Stimulated activated CD4-positive, alpha-beta T cell treated with anti-CD3 and anti-CD28 coated beads, Interleukin-4, amount 100 ng/mL, for 24 hours (primary cell): ENCODE results near the gene ABCA7.

Experiments
- DNase-seq: peaks from one replicate; pipeline ENCODE4 v3.0.0-alpha.2; 2020

The ABCA7 gene

DNA sequence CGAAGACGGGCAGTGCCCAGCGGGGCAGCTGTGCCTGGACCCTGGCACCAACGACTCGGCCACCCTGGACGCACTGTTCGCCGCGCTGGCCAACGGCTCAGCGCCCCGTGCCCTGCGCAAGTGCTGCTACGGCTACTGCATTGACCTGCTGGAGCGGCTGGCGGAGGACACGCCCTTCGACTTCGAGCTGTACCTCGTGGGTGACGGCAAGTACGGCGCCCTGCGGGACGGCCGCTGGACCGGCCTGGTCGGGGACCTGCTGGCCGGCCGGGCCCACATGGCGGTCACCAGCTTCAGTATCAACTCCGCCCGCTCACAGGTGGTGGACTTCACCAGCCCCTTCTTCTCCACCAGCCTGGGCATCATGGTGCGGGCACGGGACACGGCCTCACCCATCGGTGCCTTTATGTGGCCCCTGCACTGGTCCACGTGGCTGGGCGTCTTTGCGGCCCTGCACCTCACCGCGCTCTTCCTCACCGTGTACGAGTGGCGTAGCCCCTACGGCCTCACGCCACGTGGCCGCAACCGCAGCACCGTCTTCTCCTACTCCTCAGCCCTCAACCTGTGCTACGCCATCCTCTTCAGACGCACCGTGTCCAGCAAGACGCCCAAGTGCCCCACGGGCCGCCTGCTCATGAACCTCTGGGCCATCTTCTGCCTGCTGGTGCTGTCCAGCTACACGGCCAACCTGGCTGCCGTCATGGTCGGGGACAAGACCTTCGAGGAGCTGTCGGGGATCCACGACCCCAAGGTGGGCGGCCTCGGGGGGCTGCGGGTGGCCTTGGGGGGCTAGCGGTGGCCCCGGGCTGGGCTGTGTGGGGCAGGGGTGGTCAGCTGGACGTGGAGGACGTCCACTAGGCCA is 34.9 kb upstream of the ABCA7 start:
- no peak for DNase-seq

DNA sequence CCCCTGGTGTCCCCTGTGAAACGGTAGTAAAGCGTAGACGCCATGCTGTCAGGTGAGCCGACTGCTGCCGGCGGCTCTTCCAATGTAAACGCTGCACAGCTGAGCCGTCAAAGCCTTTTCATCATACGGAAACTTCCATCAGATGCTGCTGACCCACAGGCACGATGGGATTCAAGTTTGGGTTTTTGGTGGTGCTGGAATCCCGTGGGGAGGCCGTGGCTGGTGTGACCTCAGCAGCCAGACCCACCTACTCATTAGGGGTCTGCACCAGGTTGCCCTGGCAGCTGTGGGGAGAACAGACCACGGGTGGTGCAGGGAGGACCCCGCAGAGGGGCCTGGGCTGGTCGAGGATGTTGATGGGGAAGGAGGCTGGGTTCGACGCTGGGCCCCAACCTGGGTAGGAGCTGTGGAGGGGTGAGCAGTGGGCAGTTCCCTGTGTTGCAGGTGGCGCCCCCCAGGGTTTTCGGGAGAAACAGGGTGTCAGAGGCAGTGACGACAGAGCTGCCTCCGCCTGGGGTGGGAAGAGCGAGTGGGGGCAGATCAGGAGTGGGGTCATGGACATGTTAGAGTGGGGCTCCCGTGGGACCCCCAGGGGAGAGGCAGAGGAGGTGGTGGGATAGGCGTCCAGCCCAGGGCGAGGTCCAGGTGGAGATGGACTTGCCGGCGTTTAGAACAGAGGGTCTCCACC is 33.1 kb upstream of the ABCA7 start:
- DNase-seq, result no peak

DNA sequence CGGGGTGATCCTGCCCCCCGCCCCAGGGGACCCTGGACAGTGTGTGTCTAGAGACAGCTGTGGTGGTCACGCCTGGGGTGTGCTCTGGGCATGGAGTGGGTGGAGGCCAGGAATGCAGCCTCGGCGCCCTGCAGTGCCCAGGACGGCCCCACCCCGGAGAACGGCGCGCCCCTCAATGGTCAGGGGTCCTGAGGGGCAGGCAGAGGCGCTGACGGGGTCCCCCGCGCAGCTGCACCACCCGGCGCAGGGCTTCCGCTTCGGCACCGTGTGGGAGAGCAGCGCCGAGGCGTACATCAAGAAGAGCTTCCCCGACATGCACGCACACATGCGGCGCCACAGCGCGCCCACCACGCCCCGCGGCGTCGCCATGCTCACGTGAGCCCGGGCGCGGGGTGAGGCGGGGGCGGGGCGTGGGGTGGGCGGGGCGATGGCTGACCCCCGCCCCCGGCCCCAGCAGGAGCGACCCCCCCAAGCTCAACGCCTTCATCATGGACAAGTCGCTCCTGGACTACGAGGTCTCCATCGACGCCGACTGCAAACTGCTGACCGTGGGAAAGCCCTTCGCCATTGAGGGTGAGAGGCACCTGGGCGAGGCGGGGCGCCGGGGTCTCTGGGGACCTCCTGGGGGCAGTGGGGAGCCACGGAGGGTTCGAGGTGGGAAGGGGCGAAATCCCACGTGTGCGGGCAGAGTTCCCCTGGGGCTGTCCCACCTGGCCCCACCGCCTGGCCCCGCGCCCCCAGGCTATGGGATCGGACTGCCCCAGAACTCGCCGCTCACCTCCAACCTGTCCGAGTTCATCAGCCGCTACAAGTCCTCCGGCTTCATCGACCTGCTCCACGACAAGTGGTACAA is 32.3 kb upstream of the ABCA7 start:
- no peak for DNase-seq

DNA sequence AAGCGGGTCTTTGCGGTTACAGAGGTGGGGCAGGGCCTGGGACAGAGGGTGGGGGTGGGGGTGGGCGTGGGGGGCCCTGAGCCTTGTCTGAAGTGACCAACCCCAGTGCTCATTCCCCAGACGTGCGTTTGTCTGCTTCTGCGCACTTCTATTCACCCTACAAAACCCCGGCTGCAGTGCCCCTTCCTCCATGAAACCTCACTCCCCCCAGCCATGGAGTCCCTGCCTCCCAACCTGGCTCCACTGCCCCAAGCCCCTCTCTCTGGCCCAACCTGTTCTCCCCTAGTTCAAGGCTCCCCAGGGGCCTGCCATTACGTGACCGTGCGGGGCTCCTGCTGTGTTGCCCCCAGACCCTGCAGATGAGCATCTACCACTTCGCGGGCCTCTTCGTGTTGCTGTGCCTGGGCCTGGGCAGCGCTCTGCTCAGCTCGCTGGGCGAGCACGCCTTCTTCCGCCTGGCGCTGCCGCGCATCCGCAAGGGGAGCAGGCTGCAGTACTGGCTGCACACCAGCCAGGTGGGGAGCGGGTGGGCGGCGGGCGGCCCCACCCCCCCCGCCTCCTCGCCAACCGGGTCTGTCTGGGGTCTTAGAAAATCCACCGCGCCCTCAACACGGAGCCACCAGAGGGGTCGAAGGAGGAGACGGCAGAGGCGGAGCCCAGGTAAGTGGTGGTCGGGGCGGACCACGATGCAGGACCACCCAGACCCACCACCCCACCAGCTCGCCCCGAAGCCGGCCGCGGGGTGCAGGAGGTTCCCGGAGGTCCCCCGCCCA is 31.5 kb upstream of the ABCA7 start:
- DNase-seq, result no peak

DNA sequence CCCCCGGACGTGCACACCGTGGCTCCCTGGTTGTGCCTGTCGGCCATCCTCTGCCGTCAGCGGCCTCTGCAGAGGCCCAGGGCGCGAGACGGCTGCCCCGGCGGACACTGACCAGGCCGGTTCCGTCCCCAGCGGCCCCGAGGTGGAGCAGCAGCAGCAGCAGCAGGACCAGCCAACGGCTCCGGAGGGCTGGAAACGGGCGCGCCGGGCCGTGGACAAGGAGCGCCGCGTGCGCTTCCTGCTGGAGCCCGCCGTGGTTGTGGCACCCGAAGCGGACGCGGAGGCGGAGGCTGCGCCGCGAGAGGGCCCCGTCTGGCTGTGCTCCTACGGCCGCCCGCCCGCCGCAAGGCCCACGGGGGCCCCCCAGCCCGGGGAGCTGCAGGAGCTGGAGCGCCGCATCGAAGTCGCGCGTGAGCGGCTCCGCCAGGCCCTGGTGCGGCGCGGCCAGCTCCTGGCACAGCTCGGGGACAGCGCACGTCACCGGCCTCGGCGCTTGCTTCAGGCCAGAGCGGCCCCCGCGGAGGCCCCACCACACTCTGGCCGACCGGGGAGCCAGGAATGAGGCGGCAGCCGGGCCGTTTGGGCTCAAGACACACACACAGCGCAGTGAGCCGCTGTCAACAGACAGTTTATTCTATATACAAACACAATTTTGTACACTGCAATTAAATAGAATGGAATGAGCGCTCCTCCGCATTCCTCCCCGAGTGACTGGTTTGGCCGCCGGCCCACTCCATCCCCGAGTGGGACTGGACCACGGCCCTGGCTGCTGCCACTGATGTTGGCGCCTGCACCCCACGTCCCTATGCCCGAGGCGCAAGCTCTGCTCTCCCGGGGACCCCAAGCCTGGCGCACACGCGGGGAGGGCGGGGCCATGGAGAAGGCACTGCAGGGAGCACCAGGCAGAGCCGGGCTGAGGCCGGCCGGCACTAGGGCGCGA is 30.6 kb upstream of the ABCA7 start:
- no peak for DNase-seq

DNA sequence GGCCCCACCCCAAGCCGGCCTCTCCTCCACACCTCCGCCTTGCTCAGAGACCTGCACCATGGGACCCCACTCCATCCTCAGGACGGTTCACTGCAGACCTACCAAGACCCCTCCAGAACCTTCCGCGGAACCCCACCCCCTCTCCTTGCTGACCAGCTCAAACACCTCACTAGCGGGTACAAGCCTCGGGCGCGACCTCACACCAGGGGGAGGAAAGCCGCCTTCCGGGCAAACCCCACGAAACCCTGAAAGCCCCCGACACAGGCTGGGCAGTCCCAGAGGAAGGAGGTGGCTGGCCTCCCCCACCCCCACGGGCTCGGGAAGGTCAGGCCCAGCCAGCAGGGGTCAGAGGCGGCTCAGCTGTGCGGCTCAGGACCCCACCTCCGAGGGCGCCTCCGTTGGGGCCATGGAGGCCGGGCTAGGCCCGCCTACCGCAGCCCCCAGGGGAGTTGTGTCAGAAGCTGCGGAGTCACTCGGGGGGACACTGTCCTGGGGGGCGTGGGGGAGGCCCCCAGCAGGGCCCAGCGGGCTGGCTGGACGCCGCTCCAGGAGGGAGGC is 29.8 kb upstream of the ABCA7 start:
- DNase-seq, result no peak

DNA sequence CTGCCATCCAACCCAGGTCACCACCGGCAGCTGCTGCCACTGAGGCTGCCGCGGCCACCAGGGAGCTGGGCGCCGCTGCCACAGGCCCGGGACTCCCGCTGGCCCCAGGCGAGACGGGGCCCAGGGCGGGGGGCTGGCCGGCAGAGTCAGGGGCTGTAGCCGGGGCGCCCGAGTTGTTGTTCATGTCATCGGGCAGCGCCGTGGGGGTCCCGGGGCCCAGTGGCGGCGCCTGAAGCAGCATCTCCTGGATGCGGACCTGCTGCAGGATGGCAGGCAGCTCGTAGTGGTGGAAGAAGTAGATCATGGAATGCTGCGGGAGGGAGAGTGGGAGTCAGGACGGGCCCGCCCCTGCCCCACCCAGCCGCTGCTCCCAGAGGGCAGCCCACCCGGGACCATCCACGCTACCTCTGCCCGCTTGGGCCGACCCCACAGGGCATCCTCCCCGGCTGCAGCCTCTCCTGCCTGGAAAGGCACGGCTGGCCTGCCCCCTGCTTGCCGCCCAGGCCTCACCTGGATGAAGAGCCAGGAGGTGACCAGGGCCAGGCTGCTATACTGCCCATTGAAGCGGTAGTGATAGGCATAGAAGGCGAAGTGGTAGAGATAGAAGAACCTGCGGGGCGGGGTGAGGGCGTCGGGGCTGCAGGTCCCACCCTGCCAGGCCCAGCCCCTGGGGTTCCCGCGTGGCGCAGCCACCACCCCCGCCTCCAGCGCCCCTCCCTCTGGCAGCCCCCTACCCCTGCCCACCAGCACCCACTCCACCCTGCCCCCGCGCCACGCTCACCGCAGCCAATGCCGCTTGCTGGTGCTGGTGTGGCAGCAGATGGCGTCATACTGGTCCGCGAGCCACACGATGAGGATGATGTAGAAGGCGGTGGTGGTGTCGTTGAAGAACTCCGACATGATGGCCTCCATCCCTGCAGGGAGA is 29.1 kb upstream of the ABCA7 start:
- DNase-seq, result no peak

DNA sequence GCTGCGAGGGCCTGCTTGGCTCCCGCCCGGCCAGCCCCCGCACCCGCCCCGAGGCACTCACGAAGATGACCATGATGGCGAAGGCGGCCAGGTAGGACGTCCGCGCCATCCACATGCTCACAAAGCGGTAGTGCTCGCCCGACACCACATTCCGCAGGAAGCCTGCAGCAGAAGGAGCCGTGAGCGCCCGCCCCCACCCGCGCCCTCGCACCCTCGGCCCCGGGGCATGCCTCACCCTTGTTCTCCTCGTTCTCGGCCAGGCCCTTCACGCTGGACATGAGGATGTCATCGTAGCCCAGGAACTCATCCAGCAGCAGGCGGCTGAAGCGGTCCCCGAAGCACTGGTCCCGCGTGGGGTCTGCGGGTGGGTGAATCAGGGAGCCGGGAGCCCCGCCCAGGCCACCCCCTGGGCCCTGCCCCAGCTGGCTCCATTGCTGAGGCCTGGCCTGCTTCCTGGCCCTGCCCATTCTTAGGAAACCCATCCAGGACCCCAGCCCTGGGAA is 28.0 kb upstream of the ABCA7 start:
- DNase-seq, result no peak

DNA sequence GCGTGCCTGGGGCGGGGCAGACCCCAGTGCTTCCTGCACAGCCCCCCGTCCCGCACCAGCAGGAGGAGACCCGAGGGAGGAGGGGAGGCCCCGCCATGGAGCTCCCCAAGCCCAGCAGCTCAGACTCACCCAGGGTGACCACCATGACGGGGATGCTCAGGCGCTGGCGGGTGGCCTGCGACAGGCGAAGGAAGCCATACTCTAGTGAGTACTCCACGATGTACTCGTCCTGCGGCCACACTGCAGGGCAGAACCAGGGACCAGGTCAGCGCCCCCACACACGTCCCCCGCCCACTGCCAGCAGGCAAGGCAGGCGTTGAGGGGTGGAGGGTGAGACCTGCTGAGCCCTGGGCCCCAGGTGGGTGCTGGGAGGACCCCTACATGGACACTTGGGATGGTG is 27.6 kb upstream of the ABCA7 start:
- DNase-seq, result no peak

DNA sequence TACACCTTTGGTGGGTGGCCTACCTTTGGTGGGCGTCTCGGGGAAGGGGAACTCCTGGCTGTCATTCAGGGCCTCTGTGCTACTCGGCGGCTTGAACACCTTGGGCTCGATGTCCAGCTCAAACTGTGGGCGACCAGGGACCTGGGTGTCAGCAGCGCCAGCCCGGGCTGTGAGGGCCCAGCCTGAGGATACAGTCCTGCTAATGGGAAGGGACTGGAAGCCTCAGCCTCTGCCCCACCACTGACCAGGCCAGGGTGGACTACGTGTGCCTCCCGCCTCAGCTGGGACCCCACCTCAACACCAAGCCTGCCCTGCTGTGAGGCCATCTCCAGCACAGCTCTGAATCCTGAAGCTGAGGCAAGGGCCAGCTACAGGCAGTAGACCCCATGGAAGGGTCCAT is 26.7 kb upstream of the ABCA7 start:
- no peak for DNase-seq

DNA sequence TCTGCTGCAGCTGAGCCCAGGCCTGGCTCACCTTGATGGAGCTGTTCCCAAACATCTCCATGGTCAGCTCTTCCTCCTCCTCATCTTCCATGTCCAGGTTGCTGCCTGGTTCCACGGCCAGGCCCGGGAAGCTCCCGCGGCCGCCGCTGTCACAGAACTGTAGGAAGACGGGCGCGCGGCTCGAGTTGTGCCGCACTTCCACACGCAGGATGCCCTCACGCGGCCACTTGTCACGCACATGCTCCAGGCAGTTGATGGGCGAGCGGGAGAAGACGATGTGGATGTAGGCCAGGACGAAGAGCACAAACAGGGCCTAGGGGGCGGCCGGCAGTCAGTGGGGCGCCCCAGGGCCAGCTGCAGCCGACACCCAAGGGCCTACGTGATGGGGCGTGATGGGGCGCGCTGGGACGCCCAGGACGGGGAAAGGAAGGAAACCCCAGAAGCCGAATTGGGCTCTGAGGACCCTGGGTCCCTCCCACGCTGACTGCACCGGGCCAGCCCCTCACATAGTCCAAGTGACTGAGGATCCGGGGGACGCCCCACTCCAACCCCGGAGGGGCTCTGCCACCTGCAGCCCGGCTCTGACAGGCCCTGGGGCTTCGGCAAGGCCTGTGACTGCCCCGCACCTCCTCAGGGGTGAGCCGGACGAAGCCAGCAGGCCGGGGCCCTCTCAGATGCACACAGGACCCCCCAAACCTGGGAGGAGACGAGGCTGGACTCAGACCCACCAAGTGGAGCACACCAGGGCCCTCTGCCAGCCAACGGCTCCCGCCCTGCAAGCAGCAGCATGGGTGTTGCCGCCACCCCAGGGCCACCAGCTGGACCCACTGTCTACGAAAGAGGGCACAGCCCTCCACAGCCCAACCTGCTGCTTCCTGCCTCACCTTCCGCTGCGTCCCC is 25.5 kb upstream of the ABCA7 start:
- DNase-seq, result no peak

DNA sequence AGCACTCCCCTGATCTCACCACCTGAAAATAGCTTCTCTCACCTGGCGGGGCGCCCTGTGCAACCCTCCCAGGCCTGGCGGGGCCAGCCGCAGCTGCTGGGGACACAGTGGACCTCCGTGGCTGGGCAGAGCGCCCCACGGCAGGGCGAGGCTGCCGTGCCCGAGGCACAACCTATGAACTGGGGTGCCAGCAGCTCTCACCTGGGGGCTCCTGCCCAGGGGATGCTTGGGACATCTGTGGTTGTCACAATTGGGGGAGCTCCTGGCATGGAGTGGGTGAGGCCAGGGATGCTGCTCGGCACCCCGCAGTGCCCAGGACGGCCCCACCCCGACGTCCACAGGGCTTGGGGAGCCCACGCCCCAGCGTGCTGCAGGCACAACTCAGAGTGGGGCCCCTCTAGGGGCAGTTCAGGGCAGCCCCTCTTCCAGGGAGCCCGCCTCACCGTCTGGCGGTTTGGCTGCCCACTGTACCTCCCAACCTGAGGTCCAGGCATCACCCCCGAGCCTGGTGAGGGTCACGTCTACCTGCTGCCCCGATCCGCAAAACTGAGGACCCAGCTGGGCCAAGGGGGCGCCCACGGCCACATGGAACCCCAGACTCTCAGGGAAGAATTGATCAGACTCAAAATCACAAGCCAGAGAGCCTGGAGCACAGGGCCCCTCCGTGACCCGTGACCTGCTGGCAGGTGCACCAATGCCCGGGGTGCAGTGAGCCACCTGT is 24.7 kb upstream of the ABCA7 start:
- DNase-seq, result no peak

DNA sequence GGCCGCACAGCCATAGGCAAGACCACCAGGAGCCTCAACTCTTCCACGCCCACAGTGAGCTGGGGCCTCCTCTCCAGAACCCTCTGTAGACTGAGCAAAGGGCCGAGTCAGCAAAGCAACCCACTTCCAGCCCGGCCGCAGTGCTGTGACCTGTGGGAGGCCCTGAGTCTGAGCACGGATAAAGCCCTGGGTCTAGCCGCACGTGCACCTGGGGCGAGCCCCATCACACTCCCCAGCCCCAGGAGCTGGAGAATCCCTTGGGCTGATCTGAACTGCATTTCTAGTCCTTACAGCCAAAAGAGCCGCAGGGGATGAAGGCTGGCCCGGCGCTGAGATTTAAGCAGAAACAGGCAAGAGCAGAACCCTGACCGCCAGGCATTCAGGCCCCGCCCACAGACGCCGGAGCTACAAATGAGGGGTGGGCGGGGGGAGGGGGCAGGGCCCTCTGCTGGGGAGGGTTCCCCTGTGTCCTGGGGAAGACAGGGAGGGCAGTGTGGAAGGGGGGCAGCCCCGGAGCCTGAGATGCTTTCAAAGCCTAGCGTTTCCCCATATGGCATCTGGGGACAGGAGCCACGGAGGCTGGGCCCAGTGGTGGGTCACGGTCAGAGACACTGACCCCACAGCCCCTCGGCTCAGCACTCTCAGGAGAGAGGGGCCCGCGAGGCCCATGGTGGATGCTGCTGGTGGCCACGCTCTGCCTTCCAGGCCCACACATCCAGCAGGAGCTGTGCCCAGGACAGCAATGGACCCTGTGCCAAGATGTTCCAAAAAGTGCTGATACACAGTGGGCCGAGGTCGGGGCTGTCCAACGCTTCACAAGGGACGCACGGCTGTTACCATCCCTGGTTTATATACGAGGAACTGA is 23.9 kb upstream of the ABCA7 start:
- DNase-seq, result no peak

DNA sequence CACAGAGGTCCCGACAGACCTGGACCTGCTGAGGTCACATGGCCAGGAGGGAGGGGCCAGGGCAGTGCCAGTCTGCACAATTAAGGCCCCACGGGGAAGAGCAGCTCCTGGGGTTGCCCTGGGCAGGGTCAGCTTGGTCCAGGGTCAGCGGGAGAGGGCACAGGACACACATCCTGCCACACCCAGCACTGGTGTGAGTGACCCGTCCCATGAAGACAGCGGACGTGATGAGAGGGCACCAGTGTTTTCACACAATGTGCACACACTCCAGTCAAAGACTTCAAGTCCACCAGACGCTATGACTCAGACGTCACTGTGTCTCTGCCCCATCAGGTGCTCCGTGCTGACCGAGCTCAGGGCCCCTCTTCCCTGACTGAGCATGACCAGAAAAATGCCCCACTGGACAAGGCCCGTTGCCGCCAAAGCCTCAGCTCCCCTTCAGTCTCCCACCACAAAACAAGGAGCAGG is 23.2 kb upstream of the ABCA7 start:
- no peak for DNase-seq

DNA sequence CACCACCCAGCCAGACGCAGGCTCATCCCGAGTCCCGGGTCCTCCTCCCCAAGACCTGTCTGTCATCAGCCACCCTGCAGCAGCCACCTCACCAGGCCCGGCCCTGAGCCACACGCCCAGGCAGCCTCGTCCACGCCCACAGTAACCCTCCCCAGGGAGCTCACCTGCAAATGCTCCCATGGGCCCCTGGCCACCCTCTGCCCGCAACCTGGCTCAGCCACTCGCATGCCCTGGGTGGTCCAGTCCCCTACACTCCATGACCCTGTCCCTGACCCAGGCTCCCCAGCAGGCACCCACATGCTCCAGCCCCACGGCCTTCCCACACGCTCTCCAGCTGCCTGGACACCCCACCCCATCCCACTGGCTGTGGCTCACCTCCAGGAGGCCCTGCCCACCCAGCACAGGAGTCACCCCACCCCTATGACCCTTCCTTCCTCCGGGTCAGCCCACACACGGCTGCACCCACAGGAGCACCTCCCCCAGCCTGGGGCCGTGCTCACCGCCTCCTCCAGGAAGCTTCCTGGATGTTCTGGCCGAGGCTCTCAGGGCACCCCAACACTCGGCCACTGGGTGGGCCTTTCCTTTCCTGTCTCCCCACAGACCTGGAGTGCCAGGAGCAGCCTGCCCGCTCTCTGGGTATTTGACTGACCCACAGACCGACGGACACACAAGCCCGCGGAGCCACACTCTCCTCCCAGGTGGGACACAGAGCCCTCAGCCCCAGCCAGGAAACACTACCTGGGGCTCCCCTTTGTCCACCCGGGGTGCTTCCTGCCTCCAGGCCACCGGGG is 22.6 kb upstream of the ABCA7 start:
- DNase-seq, result no peak

DNA sequence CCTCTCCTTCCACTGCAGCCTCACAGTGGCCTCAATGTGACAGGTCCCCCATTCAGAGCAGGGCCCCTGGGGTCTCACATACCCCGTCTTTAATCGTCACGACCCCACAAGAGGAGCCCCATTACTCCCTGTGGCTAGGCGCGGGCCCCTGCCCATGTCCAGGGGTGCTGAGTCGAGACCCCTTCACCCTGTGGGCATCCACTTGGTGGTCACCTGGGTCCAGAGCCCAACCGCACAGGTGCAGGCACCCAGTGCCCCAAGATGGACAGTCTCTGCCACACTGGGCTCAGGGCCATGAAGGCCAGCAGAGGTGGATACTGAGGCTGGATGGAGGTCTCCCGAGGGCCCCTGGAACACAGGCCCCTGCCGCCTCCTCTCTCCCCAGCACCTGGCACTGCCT is 22.0 kb upstream of the ABCA7 start:
- DNase-seq, result no peak
